GM23248 (cell line): Measurements from ENCODE around the gene GDF11.

Experiments used
- EZH2 ChIP-seq: fragments of 200-600 bp; sonication (generic); IDR thresholded peaks from 2 replicates; pipeline ENCODE4 v1.6.1; 2018; ENCODE audit warnings: antibody characterized with exemption, mild to moderate bottlenecking; ENCODE audit not compliant: insufficient read depth, poor library complexity, severe bottlenecking
- EZH2phosphoT487 ChIP-seq: fragments of 200-600 bp; sonication (generic); IDR thresholded peaks from 2 replicates; pipeline ENCODE4 v1.6.1; 2018; ENCODE audit warnings: antibody characterized with exemption, moderate library complexity, mild to moderate bottlenecking, low read depth; ENCODE audit not compliant: insufficient read depth

- TF ChIP-seq EZH2 (no peak), EZH2phosphoT487 (no peak)
These were observed 26.9 kb upstream of the GDF11 start, which contains the start of gene BLOC1S1 for GRCh38 chr12:55715833-55716581.
